GM21529 (cell line): ENCODE measurements around the gene AFDN.

Experiments
- ATAC-seq: cut with Tn5 transposase; IDR thresholded peaks from one replicate; pipeline ENCODE4 v1.9.1; 2021; ENCODE audit not compliant: unreplicated experiment

AFDN gene

GRCh38 chr6:167917551-167918154 lies 90.9 kb downstream of the AFDN start:
- no peak for ATAC-seq

DNA sequence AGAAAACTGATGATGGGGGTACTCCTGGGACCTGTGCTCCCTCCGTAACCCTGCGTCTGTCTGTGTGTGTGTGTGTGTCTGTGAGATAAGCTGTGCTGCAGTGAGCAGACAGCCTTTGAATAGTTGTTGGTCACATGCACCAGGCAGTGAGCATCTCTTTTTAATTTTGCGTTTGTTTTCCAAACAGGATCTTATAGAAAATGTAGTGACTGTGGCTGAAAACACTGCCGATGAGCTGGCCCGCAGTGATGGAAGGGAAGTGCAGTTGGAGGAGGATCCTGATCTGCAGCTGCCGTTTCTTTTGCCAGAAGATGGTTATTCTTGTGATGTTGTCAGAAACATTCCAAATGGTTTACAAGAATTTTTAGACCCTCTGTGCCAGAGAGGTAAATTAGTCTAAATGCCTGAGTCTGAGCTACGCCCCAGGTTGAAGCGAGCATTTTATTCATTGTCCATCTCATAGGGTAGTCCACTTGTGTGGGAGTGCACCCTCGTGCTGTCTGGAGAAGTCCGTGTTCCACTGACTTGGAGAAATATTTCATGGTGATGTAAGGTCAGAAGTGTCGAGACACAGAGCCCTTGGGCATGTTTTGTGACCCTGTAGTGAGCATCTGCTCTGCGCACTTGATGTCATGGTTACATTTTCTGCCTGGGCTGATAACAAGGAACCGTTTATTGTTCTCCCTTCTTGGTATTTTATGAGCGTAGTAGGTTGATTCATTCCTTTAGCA lies 92.0 kb downstream of the AFDN start:
- no peak for ATAC-seq

DNA sequence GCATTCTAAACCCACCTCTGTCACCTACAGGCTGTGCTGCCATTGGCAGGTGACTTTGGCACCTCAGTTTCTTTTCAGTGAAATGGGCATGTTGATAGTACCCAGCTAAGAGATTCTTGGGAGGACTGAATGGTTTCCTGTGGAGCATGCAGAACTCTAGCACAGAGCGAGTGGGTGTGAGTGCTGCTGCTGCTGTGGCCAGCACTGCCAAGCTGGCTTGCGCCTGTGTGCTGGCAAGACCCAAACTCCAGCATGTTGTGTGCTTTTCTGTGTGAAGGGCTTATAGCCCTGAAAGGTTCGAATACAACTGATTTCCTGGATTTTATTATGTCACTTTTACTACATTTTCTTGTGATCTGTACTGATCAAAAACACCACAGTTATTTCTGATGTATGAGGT lies 92.6 kb downstream of the AFDN start:
- no peak for ATAC-seq

- no peak for ATAC-seq
These were observed 93.5 kb downstream of the AFDN start for GRCh38 chr6:167920165-167920564.

DNA sequence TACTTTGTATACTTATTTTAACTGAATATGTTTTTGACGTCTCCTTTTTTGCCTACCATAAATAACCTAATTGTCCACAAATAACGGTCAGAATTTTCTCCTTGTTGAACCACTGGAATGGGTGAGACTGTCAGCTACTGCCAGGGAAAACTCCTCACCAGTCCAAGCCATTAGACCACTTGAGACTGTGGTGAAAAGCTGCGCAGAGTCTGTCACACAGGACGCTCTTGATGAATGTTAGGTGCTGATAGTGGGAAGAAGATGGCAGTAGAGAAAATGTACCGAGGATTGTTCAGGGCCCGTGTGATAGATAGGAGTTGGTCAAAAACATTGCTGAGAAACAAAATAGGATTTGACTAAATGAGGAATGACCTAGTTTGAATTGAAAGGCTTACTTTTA lies 95.1 kb downstream of the AFDN start:
- ATAC-seq = no peak

DNA sequence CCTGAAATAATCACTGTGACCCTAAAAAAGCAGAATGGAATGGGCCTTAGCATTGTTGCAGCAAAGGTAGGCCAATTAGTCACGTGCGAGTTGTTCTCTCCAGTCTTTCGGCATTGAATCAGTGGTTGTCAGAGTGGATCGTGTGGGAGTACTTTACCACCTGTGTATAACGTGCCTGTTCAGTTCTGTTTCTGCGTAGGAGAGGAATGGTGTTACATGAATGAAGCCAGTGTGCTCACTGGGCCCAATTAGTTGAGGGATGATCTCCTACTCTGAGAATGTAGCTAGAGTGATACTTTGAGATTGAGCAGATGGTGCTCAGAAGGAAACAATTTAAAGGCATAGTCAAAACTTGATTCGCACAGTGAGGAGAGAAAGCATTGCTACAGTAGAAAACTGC lies 98.3 kb downstream of the AFDN start:
- no peak for ATAC-seq

DNA sequence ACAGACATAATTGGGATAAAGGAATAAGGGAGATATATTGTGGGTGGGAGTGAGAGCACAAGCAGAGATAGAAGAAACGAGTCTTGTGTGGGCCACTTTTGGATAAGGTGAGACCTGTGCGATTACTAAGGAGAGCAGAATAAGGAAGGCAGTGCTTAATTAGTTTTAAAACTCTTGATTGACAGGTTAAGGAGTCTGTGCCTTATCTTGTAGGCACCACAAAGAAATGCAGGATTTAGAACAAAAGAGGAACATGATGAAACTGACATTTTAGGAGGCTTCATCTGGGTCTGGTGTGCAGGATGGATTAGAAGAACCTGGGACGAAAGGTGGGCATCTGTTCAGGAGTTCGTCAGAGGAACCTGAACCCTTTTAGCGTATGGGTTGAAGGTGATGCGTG lies 100.5 kb downstream of the AFDN start:
- ATAC-seq = no peak

GRCh38 chr6:167928111-167928510 lies 101.4 kb downstream of the AFDN start:
- no peak for ATAC-seq

DNA sequence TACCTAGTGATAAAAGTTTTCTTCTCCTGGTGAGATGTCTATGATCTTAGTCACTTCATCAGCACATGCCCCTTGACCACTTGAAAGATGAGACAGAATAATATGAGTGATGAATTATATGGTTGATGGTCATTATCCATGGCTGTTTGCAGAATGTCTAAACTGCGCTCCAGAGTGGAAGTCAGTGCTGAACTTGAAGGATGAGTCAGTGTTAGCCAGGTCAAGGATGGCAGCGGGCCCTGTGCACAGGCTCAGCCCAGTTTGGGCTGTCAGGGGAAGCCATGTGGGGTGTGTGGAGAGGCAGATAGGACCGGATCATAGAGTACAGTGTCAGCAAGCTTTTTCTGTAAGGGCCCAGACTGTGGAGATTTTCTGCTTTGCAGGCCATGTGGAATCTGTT lies 103.6 kb downstream of the AFDN start:
- ATAC-seq = no peak

DNA sequence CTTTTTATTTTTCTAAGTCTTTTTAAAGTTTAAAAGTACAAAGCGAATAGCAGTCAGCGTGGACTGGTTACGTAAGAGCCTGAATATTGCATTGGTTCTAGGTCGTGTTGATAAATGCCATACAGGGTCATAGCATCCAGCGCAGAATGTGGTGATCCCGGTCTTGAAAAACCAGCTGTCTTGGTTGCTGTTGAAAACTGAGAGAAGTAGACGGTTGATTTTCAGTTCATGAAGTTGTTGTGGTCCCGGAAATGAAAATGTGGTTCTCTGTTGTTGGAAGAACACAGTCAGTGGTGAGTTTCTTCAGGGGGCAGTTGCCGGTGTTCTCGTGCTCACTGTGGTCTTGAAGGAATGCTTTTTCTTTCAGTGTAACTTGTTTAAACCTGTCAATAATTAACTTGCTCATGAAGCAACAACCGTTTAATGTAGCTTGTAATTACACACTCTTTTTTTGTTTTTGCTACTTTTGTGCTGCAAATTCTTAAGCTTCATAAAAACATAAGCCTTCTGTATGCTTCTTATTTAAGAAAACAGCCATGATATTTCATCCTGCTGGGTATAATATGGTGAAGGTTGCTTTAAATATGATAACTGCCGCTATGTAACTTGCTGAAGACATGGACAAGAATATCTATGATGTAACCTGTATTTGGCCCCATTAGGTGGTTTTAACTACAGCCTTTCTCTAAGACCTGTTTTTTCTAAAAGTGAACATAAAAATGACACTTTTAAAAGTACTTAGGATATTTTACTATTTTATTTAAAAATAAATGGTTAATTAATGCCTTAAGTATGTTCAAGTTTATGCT lies 106.0 kb downstream of the AFDN start:
- no peak for ATAC-seq

DNA sequence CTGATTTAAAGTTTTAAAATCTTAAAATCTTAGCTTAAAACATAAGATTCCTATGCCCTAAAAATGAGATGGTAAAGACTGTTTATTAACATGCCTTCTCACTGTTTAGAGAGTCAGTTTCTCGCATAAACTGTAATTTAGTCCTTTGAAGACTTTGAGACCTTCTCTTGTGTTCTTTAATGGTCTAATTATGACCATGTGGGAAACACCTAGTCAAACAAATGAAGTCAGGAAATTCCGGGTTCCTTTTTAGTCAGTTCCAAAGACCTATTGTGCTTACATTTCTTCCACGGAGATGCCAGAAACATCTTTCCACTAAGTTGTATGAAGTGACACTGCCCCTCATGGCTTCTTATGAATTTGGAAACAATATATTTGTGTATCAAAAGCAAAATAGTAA lies 106.6 kb downstream of the AFDN start:
- no peak for ATAC-seq

- no peak for ATAC-seq
These were observed 107.1 kb downstream of the AFDN start for GRCh38 chr6:167933847-167934246.

DNA sequence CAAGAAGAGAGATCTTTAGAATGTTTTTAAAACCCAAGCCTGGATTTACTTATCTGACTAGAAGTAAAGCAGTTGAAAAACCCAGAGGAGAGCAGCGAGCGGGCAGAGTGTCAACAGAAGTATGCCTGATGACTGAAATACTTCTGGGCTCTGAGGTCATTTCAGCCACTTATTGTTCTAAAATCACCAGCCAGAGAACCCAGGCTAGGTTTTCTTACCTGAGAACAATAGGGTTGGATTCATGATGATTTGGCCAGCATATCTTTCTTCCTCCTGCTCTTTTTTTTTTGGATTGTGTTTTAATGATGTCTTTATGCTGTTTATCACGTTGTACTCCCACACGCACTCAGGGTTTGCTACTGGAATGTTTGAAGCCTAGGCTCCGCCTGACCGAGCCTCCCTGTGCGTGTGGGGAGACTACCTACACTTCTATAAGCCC lies 107.7 kb downstream of the AFDN start:
- no peak for ATAC-seq

DNA sequence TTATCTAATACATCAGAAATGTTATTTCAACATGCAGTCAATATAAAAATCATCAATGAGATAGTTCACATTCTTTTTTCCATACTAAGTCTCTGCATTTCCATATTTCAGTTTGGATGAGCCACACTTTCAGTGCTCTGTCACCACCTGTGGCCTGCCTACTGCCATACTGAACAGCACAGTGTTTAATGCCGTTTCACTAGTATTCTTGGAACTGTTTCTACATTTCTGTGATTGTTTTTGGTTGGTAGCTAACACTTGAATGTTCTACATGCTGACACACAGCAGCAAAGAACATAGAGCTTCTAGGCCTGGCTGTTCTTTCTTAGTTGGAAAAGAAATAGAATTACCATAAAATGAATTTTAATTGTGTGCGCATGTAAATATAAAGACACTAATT lies 109.3 kb downstream of the AFDN start:
- ATAC-seq = no peak

DNA sequence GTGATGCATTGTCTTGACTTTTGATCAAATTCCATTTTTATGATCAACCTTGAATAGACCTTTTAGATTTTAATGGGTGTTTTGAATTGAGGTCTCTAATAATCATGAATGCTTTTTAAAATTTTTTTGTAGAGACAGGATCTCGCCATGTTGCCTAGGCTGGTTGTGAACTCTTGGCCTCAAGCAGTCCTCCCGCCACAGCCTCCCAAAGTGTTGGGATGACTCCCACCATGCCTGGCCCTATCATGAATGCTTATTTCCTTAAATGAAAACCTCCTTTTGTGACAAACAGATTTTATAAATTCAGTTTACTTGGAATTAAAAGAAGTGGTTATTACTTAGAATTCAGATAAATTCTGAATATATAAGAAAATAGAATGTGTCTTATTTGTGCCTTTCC lies 110.6 kb downstream of the AFDN start:
- ATAC-seq = no peak

GRCh38 chr6:167937948-167938911 lies 111.5 kb downstream of the AFDN start:
- no peak for ATAC-seq

DNA sequence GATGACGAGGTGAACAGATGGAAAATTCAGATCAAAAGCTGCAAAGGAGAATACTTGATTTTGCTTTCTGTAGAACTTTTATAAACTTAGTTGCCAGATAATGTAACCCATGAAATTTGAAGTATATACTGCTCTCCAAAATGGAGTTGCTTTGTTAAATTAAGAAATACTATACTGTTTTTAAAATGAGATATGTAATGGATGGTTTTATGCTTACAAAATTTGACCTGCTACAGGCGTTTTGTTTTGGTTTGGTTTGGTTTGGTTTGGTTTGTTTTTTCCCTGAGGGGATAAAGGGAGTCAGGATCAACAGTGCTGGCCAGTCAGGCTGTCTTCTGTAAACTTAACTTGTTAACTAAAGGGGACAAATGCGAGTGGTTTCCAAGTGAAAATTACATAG lies 115.1 kb downstream of the AFDN start:
- no peak for ATAC-seq

GRCh38 chr6:167944130-167944529 lies 117.4 kb downstream of the AFDN start:
- no peak for ATAC-seq

DNA sequence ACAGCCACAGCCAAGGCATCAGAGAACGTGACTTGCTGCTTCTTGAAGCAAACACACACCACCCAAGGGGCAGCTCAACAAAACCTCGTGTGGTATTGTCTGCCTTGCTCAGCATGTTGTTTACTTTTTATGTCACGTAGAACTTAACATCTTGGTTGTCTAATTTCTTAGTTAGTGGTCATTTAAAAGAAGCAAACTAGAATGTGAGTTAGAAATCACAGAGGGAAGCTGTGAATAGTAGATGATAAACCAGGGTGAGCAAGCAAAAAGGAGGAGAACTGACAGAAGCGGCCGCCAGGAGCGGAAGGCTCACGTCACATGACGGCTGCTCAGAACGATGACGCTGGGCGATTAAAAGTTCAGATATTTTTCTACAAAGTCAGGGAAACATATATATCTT lies 119.3 kb downstream of the AFDN start:
- no peak for ATAC-seq

GRCh38 chr6:167946604-167947003 lies 119.9 kb downstream of the AFDN start:
- ATAC-seq = no peak

- no peak for ATAC-seq
These were observed 121.0 kb downstream of the AFDN start for GRCh38 chr6:167947716-167948115.
